Stimulated activated CD8-positive, alpha-beta memory T cell treated with anti-CD3 and anti-CD28 coated beads, Interleukin-15, amount 100 ng/mL, for 4 hours (primary cell): ENCODE measurements around the gene CNNM3.

ENCODE experiments used
- DNase-seq, 2 donors: peaks; one replicate each; pipeline ENCODE4 v3.0.0-alpha.2; 2020; ENCODE audit warnings: low read depth in 2 of 2

The CNNM3 gene

DNA sequence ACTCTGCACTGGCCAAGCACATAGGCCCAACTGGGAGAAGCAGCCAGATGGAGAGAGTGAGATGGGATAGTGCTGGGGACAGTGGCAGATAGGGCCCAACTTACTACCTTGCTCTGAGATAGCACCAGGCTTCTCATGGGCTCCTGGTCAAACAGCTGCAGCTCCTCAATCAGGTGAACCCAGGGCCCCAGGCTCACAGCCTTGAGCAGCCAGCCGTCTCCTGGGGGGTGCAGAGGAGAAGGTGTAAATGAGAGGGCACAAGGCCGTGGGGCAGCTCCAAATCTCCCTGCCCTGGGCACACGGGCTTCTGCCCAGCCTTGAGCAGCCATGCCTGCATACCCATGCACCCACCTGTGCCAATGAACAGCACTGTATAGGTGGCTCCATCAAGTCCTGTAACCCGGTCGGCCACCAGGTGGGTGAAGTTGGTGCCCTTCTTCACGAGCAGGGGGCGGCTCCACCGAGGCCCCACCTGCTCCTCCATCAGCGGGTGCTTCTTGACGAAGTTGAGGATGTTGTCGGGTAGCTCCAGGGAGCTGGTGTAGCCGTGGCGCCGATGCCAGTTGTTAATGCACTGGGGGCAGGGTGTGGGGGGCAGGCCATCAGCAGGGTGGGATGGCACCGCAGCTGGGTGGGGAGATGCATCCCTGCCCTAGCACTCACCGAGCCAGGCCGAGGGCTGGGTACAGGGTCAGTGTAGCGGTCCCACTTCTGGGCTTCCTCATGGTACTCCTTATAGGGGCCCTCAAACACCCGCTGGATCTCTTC is 47.7 kb downstream of the CNNM3 start:
- DNase-seq: no peak

DNA sequence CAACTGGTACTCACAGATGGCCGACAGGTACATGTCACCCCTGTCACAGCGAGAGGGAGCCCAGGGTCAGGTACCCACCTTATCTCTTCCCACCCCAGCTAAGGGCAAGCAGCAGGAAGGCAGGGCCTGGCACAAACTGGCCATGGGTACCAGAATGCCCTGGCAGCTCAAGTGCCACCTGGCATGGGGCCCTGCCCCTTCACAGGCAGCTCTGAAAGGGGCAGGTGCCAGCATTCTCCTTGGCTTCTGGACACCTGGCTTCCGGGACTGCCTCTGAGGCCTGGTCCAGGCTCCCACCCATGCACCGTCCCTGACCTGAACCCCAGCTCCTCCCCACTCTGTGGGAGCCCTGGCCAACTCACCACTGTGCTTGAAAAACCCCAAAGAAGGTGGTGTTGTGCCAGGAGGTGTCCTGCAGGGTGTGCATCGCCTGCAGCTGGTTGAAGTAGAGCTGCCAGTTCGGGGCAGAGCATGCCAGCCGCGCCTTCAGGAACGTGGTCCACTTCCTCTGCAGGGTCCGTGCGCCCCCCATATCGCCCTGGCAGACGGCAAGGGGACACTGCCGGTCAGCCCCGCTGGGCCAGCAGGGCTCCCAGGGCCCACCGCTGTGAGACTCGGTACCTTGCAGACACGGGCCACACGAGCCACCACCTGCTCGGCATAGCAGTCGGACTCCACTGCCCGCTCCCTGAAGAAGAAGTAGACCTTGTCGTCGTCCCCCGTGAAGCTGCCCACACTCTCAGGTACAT is 48.4 kb downstream of the CNNM3 start:
- no peak for DNase-seq

DNA sequence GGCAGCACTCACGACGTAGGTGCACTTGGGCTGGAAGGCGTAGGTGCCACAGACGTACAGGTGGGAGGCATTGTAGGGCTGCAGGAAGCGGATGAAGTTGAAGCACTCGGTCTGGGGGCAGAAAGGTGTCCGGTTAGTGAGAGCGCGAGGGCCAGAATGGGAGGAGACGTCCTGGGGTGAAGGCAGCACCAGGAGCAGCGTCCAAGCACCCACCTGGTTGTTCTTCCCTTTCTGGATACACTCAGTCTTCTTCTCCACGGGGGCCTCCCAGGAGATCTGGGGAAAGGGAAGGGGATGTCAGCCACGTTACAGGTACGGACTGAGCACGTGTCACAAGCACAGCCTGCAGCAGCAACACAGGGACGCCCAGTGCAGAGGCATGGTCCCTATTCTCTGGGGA is 49.6 kb downstream of the CNNM3 start:
- no peak for DNase-seq

DNA sequence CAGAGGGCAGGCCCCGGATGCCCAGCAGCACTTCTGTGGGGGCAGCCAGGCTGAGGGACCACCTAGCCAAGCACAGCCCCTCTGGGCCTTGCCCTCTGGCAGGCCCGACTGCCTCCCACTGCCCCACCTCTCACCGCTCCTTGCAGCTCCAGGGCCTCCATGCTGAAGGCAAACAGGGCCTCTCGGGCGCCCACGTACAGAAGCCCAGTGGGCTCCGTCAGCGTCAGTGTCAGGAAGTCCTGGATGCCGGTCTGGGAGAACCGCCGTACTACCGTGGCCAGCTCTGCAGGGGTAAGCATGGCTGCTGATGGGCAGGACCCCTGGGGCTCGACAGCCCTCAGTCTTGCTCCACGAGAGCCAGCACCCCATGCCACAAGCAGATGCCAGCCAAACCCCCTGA is 50.1 kb downstream of the CNNM3 start:
- no peak for DNase-seq

DNA sequence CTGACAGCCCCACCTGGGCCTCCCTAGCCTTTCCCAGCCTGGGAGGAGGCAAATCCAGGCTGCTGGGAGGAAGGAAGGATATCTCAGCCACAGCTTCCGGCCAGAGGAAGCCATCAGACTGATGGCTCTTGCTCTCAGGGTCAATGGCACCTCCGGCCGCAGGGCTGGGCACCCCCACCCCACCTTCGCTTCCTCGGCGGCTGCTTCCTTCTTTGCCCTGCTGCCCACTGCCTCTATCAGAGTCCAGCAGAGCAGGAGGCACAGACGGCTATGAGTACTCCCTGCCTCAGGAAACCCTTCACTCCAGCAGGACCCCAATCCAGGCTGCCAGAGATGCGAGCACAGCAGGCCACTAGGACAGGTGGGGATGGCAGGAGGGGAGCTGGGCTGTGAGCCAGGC is 50.5 kb downstream of the CNNM3 start:
- DNase-seq: no peak

DNA sequence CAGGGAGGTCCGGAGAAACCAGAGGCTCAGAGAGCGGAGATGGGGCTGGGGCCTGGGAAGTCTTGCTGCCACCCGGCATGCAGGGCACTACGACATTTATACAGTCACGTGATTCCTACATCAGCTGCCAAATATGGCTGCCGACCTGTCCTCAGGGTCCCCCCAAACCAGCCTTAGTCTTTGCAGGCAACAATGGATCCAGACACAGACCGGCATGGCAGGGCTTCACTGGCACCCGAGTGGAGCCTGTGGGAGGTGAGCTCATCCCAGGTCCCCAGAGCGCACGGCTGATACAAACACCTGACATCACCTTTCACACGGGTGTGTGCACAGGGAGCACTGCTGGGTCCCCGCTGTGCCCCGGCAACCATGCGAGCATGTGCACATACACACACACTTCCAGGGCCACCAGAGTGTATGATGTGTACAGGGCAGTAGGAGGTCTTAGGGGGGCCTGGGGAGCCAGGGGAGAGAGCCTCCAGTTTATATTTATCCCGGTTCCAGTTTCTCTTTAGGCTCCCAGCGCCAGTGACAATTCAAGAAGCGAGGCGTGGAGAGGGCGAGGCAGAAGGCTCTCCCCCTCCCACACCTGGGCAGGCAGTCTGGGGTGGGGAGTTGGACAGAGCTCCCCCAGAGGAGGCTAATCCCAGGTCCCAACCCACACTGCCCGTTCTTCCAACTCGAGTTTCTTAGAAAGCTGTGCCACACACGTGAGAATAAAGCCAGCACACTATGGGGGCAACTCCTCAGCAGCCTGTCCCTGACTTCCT is 51.1 kb downstream of the CNNM3 start:
- DNase-seq: no peak

DNA sequence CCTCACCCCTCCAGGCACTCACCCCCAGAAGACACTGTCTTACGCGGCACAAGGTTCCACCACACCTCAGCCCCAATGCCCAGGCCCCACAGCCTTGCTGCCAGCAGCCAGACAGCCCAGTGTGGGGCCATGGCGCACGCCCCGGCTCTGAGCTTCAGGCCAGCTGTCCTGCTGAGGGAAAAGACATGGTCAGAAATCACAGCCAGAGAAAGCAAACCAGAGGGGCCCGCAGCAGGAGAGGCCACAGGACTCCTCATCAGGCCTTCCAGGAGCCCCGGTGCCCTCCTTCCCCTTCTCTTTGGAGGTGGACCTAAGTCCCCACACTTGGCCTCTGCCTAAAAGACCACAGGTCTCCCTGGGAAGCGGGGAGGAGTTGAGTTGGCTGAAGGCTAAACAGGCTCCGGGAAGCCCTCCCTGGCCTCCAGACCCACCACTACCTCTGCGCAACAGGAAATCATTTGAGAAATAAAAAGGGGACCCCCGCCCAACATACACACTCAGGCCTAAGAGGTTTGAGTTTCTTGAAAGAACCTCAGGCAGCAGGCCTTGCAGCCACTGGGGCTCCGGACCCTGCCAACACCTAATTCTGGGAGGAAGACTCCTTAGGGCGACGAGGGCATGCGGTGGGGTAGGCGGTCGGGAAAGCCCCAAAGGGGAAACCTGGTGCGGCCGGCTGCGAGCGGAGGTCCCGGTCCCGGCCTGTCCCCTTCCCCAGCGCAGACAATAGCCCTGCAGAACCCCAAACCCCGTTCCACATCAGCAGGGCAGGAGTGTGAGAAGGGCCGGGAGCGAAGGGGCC is 51.9 kb downstream of the CNNM3 start:
- DNase-seq: no peak

DNA sequence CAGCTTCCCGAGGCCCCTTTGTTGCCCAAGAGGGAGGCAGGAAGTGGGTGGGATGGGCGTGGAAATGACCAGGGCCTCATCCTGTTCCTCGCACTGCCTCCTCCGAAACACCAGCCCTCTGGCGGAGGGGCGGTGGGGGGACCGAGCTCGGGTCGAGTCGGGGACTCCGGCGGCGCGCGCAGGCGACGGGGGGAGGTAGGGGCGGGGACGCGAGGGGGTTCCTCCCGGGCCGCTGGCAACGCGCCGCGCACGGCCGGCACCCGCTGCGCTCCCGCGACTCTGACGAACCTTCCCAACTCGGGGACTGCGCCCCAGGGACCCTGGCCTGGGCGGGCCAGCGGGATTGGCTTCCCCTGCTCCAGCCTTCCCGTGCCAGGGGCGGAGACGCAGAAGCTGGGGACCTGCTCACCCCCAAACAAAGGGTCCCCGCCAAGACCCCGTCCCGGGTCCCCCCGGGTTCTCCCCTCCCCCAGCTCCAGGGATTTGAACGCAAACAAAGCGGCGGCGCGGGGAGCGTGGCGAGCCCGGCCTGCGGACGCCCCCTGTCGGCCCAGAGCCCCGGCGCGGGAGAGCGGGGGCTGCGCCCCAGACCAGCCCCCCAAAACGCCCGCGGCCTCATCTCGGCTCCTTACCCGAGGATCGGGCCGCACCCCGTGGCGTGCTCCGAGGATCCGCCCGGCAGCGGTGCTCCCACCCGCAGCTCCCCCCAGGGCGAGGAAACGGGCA is 52.6 kb downstream of the CNNM3 start:
- DNase-seq: peak in 1 of 2 donors; percentile 30

DNA sequence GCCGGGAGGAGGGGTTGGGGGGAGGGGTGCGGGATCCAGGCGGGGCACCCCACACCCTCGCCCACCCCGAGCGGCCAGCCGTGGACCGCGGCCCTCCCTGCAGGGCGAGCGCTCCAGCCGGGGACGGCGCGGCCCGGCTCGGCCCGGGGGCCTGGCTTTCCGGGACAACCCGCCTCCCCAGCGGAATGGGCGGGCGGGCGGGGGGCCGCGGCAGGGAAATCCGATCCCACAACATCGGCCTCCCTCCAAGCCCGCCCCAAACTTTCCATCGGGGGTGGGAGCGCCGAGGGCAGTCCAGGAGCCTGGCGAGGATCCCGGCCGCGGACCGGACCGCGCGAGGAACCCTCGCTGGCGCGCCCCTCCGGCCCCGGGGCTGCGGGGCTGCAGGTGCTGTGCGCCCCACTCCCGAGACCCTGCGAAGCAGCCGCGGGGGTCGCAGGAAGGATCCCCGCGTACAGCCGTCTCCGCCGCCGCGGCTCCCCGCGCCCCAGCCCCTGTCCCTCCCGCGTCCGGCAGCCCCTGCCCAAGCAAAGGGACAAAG is 53.3 kb downstream of the CNNM3 start:
- no peak for DNase-seq

DNA sequence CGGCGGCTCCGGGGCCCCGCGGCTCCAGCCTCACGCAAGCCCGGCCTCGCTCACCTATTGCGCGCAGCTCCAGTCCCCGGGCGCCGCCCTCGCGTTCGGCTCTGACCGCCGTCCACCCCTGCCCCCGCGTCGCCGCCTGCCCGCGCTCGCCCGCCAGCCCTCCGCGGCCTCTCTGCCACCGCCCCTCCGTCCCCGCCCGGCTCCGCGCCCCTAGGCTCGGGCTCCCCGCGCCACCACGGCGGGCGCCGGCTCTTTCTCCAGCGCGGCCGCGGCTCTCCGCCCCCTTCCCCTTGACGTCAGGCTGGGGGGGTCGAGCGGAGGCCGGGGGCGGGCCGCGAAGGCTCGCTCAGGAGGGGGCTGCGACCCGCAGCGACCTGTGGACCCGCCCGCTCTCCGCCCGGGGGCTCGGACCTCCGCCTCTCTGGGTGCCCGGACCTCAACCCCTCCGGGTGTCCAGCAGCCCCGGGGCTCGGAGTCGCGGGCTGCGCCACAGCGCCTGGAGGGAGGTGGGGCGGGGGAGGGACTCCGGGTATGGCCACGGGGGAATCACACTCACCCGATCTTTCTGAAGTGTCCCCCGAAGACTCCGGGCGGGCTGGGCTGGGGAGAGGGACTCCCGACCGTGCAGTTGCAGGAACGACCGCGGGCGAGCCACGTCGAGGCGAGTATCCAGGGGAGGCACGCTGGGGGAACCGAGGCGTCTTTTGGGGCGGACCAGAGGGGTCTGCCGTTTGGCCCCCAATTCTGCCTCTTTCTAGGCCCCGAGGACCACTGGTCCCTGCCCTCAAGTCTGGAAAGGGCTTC is 54.0 kb downstream of the CNNM3 start, which contains the start of gene SEMA4C:
SEMA4C (minus strand) TSS at position 259 of the 804 bp plus-strand sequence. CDS start 2,194 bp downstream, outside the sequence.
- peak; percentile 30 to 43 for DNase-seq

DNA sequence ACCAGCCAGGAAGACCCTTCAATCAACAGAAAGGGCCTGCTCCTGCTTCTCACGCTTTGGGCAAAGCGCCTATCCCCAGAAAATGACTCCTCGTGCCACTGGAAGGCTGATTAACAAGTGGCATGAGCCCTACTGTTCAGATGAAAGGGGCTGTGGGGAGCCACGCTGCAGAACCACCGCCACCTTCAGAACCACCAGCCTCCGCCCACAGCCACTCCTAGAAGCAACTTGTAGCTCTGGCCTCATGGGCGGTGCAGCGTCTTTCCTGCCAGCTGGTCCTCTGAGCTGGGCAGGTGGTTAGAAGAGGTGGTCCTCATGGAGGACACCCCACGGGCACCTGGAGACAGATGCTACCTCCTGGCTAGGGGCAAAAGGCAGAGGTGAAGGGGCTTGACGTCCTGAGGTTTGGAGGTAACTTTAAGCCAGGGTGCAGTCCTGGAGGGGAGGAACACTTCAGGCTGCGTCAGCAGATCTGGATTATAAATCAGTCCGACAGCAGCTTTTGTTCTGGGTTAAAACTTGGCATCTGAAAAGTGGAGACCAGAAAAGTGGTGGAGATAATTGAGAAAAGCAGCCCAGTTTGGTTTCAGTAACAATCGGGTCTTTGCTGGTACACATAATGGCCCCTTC is 54.7 kb downstream of the CNNM3 start:
- DNase-seq: peak; percentile 40 to 54

DNA sequence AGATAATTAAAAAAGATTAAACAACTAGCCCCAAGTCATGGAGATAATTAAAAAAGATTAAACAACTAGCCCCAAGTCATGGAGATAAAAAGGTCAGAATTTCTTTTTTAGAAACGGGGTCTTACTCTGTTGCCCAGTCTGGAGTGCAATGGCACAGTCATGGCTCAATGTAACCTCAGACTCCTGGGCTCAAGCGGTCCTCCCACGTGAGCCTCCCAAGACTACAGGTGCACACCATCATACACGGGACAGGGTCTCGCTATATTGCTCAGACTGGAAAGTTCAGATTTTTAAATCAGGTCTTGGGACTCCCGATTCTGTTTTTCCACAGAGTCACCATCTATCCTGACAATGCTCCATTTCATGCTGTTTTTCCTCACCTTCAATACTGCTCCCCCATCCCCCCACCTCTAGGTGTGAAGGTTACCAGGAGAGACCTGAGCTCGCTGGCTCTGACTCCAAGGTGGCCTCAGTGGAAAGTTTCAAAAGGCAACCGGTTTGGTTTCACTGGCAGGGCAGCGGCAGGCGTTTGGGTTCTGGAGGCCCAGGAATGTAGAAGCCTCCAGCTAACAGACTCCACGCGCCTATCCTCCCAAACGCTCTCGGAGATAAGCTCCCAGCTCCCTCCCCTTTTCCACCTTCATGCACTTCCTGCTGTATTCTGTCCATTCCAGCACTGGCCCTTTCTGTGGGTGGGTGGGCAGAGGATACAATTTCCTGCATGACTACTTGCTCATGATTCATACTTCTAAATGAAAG is 56.7 kb downstream of the CNNM3 start:
- no peak for DNase-seq

DNA sequence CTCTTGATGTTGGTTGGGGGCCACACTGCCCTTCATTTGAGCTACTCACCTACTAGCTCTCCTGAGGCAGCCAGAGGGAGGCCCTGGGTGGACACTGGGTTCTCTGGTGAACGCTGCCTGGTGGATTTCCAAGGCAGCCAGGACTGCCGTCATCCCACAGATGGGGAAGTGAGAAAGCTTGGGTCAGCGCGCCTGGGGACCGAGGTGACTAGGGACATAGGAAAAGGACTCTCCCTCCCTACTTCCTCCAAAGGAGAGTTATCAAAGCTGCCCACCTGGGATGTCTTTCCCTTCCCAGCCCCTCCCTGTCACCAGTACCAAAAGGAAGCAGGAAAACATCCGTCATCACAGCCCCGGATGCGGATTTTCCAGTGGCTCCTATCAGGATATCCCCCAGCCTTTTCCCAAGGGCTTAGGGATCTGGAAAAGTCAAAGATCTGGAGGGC is 57.6 kb downstream of the CNNM3 start:
- DNase-seq: no peak

DNA sequence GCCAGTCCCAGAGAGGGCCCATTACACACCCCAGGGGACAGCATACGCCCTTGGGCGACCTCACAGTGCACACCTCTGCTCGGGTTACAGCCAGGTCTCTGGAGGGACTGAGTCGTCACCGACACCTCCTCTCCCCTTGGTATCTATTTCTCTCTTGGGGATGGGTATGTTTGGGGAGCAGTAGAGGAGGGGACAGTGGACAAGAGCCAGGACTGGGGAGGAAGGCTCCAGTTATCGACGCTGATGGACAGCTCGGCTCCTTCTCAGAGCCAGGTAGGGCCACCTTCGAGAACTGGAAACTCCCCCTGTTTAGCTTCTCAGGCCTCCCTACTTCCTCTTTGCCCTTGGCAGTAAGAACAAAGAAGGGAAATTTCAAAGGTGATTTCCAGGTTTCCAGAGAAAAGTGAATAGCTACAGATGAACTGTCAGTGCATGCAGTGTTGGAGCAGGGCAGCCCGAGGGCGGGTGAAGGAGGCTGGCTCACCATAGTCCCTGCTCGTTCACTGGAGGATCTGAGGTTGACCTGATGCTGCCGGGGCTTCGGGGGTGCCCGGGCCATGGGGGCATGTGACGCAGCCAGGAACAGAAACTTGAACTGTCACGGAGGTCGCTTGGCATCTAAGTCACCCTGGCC is 58.2 kb downstream of the CNNM3 start:
- no peak for DNase-seq

DNA sequence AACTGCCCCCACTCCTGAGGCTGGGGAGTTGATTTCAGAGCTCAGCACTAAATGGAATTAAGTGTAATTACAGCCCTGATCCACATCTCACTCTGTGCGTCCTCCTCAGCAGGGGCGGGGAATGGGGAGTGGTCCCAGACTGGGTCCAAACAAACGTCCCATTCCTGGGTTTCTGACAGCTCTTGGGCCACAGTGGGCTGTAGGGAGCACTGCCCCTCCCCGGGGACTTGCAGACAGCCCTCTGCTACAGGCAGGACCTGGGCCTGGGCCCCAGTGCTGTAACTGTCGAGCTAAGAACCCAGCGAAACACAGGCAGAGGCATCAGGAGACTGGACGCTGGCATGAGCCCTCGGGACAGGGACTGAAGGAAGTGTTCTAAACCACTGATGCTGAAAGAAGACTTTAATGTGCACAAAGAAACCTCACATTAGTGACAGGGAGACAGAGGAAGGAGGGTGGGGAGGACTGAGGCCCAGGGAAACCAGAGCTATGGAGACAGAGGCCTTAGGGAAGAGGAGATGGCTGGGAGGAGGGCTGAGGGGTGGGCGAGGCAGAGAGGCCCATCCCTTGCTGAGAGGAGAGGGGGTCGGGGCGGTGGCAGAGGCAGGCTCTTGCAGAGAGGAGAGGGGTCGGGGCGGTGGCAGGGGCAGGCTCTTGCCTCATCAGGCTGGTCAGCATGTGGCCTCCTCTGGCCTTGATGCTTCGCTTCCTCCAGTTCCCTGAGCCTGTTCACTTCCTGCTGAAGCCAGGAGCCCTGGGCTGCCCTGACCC is 59.6 kb downstream of the CNNM3 start:
- no peak for DNase-seq

DNA sequence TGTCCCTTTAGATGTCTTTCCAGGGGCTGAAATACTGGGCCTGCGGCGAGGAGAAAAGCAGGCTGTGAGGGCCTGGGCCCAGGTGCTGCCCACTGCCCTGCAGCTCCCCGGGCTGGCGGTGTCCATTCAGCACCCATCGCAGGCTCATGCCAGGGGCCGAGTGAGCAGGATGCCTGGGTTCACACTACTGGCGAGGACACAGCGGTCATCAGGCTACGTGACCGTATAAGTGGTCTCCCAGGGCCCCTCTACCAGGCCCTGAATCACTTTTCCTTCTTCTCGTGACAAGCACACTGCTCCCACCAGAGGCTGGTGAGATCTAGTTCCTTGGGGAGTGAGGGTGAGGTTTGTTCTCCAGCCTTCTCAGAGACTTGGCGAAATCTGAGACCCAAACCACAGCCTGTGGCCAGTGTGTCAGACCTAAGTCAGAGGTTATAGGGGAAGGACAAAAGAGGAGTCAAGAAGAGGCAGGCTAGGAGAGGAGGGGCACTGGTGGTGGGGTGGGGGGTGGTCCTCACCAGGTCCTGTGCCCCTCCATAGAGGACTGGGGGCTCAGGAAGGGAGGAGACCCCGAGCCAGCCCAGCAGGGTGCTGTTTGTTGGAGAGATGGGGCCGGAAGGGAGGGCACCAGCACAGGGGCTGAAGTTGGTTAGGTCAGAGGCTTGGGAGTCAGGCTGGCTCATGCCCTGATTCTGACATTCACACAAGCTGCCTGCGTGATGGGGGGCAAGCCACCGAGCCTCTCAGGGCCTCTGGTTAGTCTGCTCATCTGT is 60.4 kb downstream of the CNNM3 start:
- DNase-seq: no peak
